Vagina (tissue), 2 donors: ENCODE results near the gene STT3B. TPM values are rescaled to one million over a fixed set of nuclear protein-coding genes. Genes with fewer than 3 reads are reported as not detected.

Experiments
- DNase-seq, 2 donors: peaks; one replicate each; pipeline ENCODE4 v3.0.0-alpha.2; 2017; ENCODE audit errors: extremely low spot score in 2 of 2
- H3K27ac ChIP-seq: fragments of 200-600 bp; sonication (generic); one replicate; pipeline ENCODE4 v1.5.1; 2019
- H3K27me3 ChIP-seq: fragments of 200-600 bp; sonication (generic); one replicate; pipeline ENCODE4 v1.5.1; 2019
- H3K36me3 ChIP-seq, 2 donors: fragments of 200-600 bp; sonication (generic); one replicate each; pipeline ENCODE4 v1.5.1; 2017 to 2019
- H3K4me1 ChIP-seq: fragments of 200-600 bp; sonication (generic); one replicate; pipeline ENCODE4 v1.5.1; 2019
- H3K4me3 ChIP-seq, 2 donors: fragments of 200-600 bp; sonication (generic); 1 replicate in 1 of 2; 2 replicates in 1 of 2; pipeline ENCODE4 v1.5.1; 2016 to 2019
- H3K9me3 ChIP-seq: fragments of 200-600 bp; sonication (generic); one replicate; pipeline ENCODE4 v1.5.1; 2019
- POLR2A ChIP-seq, 2 donors: fragments of 450-650 bp; IDR thresholded peaks; one replicate each; pipeline ENCODE4 v1.6.1; 2017; ENCODE audit warnings: antibody characterized with exemption in 2 of 2, mild to moderate bottlenecking in 2 of 2, moderate library complexity in 2 of 2
- POLR2AphosphoS5 ChIP-seq, 2 donors: sonication (generic); formaldehyde crosslinking; IDR thresholded peaks; one replicate each; pipeline ENCODE4 v1.9.0; 2017; ENCODE audit warnings: antibody characterized with exemption in 2 of 2, mild to moderate bottlenecking in 2 of 2, low read depth in 1 of 2; ENCODE audit not compliant: insufficient read depth in 1 of 2
- intact Hi-C: fragments of 100-400 bp; cut with DNase I; formaldehyde crosslinking; loops from one replicate; pipeline ENCODE4 v1.15.1; 2023
- total RNA-seq: library from RNA; depleted of rRNA; stranded (reverse); fragments of >200 nt; gene quantifications from one replicate; pipeline ENCODE4 v1.2.3, GENCODE V29; 2016
- TF ChIP-seq, protein P1 (sequence below), 3 experiments: fragments of 450-650 bp in 2 of 3; fragments of 200-600 bp in 1 of 3; sonication (generic) in 1 of 3; IDR thresholded peaks; one replicate each; pipeline ENCODE4 v1.5.1; 2017 to 2019; ENCODE audit warnings: antibody characterized with exemption in 3 of 3, mild to moderate bottlenecking in 2 of 3, moderate library complexity in 2 of 3

STT3B gene
- total RNA-seq, 1 donor from 2014 or later, result 65.3 TPM

DNA sequence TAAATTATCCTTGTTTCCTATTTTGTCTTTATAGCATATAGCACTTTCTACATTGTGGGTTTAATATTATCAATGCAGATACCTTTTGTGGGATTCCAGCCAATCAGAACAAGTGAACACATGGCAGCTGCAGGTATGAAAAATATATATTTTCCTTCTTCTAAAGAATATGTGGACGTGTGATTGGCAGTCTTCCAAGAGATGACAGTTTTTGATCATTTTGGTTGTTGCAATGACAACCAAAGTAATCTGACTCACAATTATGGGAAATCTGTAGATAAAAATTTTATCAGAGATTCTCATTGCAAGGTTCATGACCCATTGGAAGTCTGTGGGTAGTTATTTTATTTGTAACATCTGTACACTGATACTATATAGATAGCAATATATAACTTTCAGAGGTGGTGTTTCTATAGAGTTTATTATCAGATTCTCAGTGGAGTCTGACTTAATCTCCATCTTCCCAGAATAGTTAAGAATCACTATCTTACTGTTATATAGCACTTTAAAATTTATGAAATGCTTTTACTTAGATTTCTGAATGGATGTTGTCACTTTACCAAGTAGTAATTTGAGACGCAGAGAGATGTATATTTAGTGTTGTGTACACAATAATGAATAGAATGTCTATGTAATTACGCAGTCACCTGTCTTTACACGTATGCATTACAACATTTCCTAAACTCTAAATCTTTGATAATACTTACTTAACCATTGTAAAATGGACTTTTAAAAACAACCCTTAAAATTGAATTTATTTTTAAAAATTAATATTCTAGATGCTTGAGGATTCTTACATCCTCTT lies 82.5 kb downstream of the STT3B start:
- no peaks in the 10 kb centered on the region for H3K27me3 ChIP-seq
- H3K36me3 ChIP-seq, result peaks cover 0 to 5% of the 10 kb centered on the region in 2 donors
- H3K4me3 ChIP-seq, result no peak overlapping the region
- H3K4me1 ChIP-seq, result peaks cover 10% of the 10 kb centered on the region
- TF ChIP-seq POLR2AphosphoS5 (IDR thresholded peaks at IDR 0.05; ENCODE audit: insufficient read depth in 1 of 2, low read depth in 1 of 2) (no peak), POLR2A (IDR thresholded peaks at IDR 0.05) (no peak)
- TF ChIP-seq, protein P1, sequence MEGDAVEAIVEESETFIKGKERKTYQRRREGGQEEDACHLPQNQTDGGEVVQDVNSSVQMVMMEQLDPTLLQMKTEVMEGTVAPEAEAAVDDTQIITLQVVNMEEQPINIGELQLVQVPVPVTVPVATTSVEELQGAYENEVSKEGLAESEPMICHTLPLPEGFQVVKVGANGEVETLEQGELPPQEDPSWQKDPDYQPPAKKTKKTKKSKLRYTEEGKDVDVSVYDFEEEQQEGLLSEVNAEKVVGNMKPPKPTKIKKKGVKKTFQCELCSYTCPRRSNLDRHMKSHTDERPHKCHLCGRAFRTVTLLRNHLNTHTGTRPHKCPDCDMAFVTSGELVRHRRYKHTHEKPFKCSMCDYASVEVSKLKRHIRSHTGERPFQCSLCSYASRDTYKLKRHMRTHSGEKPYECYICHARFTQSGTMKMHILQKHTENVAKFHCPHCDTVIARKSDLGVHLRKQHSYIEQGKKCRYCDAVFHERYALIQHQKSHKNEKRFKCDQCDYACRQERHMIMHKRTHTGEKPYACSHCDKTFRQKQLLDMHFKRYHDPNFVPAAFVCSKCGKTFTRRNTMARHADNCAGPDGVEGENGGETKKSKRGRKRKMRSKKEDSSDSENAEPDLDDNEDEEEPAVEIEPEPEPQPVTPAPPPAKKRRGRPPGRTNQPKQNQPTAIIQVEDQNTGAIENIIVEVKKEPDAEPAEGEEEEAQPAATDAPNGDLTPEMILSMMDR (IDR thresholded peaks at IDR 0.05), result no peak
- intact Hi-C loops, result no loop called here
- no peak for DNase-seq
- H3K27ac ChIP-seq, result no peak overlapping the region
- no peaks in the 10 kb centered on the region for H3K9me3 ChIP-seq

DNA sequence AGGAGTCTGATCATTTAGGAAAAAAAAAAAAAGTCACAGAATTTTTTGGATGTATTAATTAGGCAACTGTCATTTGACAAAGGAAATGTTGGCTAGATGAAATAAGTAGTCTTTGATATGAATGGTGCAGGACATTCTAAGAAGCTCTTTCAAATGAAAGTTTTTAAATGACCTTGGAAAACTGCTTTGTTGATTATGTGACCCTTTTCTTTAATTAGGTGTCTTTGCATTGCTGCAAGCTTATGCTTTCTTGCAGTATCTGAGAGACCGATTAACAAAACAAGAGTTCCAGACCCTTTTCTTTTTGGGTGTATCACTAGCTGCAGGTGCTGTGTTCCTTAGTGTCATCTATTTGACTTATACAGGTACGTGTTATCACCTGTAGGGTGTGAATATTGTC lies 84.0 kb downstream of the STT3B start:
- H3K27ac ChIP-seq, result no peak overlapping the region
- intact Hi-C loops, result no loop called here
- TF ChIP-seq POLR2AphosphoS5 (IDR thresholded peaks at IDR 0.05; ENCODE audit: insufficient read depth in 1 of 2, low read depth in 1 of 2) (no peak), POLR2A (IDR thresholded peaks at IDR 0.05) (no peak)
- TF ChIP-seq, protein P1 (IDR thresholded peaks at IDR 0.05), result no peak
- H3K9me3 ChIP-seq, result no peaks in the 10 kb centered on the region
- H3K27me3 ChIP-seq, result no peaks in the 10 kb centered on the region
- H3K4me3 ChIP-seq, result no peak overlapping the region
- peaks cover 10% of the 10 kb centered on the region for H3K4me1 ChIP-seq
- no peak for DNase-seq
- H3K36me3 ChIP-seq, result peaks cover 0 to 5% of the 10 kb centered on the region in 2 donors

DNA sequence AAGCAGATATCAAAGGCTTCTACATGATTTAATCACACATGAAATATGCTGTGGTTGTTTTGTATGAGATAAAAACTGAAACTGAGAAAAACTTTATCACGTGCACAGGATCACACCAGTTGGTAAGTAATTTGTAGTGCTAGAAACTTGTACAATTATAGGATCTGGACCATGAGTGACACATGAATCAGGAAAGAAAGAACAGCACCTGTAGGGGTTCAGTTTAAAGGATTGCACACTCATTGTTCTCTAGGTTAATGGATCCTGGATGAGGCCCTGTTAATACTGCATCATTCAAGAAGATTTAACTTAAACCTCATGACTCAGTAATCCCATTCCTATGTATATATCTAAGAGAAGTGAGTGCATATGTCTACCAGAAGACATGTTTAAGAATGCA lies 87.9 kb downstream of the STT3B start:
- TF ChIP-seq, protein P1 (IDR thresholded peaks at IDR 0.05), result no peak
- TF ChIP-seq POLR2A (IDR thresholded peaks at IDR 0.05) (no peak), POLR2AphosphoS5 (IDR thresholded peaks at IDR 0.05; ENCODE audit: insufficient read depth in 1 of 2, low read depth in 1 of 2) (no peak)
- Histone ChIP-seq H3K9me3 (no peaks in the 10 kb centered on the region), H3K27me3 (no peaks in the 10 kb centered on the region), H3K36me3 (peaks cover 0 to 12% of the 10 kb centered on the region in 2 donors), H3K4me3 (no peak overlapping the region), H3K27ac (no peak overlapping the region), H3K4me1 (peaks cover 4% of the 10 kb centered on the region)
- intact Hi-C loops, result no loop called here
- DNase-seq, result no peak

DNA sequence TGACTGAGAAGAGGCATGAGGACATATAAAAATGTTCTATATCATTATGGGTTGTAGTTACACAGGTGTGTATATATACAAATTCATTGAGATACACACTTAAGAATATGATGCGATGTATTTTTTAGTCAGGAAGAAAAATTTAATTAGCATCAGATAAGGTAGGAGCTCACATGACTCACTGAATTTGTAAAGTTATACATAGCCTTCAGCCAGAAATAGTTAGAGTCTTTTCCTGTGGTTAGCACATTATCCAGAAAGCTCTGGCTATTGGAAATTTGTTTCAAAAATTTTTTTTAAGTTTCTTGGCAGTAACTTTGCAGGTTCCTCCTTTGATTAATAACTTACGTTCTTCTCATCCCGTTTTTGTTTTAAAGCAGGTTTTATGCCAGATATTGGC lies 88.6 kb downstream of the STT3B start:
- H3K4me3 ChIP-seq, result no peak overlapping the region
- no peaks in the 10 kb centered on the region for H3K9me3 ChIP-seq
- no peak for DNase-seq
- TF ChIP-seq, protein P1 (IDR thresholded peaks at IDR 0.05), result no peak
- TF ChIP-seq POLR2A (IDR thresholded peaks at IDR 0.05), result no peak
- TF ChIP-seq POLR2AphosphoS5 (IDR thresholded peaks at IDR 0.05; ENCODE audit: insufficient read depth in 1 of 2, low read depth in 1 of 2), result no peak
- no peaks in the 10 kb centered on the region for H3K27me3 ChIP-seq
- no peaks in the 10 kb centered on the region for H3K4me1 ChIP-seq
- intact Hi-C loops, result no loop called here
- H3K36me3 ChIP-seq, result peaks cover 0 to 16% of the 10 kb centered on the region in 2 donors
- no peak overlapping the region for H3K27ac ChIP-seq

DNA sequence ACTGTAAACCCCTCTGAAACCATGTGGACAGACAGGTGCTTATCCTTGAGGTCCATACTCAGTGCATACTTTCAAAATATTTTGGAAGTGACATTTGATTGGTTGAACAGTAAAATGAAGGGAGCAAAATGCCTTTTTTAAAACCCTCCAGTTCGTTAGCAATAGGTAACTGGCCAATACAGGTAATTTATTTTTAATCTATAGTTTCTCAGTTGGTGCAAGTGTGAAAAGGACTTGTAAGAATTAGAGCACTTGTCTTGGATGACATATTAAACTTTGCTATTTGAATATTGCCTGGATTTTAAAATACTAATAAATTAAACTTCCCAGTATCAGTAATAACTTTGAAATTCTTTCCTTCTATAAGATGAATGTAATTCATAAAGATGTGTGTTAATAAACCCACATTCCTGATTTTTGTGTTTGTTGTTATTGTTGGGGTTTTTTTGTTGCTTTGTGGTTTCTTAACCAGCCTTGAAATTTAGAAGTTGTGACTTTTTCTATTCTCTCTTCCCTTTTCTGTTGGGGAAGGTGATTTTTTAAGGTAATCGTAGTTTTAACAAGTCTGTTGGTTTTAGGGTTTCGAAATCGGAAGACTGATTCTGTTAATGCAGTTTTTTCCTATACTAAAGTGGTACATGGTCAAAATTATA lies 90.0 kb downstream of the STT3B start:
- H3K4me3 ChIP-seq, result no peak overlapping the region
- H3K36me3 ChIP-seq, result peaks cover 0 to 20% of the 10 kb centered on the region in 2 donors
- no peak for DNase-seq
- intact Hi-C loops, result no loop called here
- H3K4me1 ChIP-seq, result no peaks in the 10 kb centered on the region
- H3K9me3 ChIP-seq, result no peaks in the 10 kb centered on the region
- H3K27me3 ChIP-seq, result no peaks in the 10 kb centered on the region
- TF ChIP-seq POLR2AphosphoS5 (IDR thresholded peaks at IDR 0.05; ENCODE audit: insufficient read depth in 1 of 2, low read depth in 1 of 2) (no peak), POLR2A (IDR thresholded peaks at IDR 0.05) (no peak)
- TF ChIP-seq, protein P1 (IDR thresholded peaks at IDR 0.05), result no peak
- H3K27ac ChIP-seq, result no peak overlapping the region
